ENCODE measurements around the gene PERM1.
"Not testable (repeated sequence)": the region's sequence is repeated elsewhere in the genome, so short reads cannot be mapped to it uniquely, and the experiment has no call there.

Gene PERM1, protein sequence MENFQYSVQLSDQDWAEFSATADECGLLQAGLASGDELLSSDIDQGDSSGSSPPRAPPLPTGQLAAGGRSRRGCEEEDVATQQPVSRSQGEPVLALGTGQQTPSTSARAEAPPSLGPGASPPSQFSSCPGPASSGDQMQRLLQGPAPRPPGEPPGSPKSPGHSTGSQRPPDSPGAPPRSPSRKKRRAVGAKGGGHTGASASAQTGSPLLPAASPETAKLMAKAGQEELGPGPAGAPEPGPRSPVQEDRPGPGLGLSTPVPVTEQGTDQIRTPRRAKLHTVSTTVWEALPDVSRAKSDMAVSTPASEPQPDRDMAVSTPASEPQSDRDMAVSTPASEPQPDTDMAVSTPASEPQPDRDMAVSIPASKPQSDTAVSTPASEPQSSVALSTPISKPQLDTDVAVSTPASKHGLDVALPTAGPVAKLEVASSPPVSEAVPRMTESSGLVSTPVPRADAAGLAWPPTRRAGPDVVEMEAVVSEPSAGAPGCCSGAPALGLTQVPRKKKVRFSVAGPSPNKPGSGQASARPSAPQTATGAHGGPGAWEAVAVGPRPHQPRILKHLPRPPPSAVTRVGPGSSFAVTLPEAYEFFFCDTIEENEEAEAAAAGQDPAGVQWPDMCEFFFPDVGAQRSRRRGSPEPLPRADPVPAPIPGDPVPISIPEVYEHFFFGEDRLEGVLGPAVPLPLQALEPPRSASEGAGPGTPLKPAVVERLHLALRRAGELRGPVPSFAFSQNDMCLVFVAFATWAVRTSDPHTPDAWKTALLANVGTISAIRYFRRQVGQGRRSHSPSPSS

DNA sequence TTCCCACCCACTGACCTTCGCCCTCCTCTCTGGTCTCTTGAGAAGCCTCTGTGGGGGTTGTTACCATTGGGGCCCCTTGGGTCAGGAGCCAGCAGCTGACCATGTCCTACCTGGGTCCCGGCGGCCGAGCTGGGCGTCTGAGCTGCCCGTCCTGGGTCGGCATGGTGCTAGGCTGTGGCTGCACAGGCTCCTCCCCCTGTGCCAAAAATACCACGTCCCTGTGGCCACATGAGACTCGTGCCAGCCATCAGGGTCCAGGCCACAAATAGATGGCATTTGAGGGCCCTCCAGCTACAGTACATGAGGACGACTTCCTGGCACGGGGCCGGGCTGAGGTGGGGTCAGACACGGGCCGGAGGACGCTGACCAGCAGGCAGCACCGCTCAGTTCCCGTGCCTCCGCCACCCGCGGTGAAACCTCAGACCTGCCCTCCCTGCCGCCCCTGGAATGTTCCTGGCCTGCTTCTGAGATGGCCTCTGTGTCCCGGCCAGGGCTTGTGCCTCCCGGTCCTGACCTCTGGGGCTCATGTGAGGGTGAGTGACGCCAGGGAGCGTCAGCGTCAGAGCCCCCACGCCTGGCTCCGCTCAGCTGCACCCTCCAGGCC lies at the start of gene PERM1:
Gene PERM1 (minus strand): TSS at position 139 of the 604 bp plus-strand sequence. CDS start 1,064 bp downstream, outside the sequence.
- FAIRE-seq, result no peak

DNA sequence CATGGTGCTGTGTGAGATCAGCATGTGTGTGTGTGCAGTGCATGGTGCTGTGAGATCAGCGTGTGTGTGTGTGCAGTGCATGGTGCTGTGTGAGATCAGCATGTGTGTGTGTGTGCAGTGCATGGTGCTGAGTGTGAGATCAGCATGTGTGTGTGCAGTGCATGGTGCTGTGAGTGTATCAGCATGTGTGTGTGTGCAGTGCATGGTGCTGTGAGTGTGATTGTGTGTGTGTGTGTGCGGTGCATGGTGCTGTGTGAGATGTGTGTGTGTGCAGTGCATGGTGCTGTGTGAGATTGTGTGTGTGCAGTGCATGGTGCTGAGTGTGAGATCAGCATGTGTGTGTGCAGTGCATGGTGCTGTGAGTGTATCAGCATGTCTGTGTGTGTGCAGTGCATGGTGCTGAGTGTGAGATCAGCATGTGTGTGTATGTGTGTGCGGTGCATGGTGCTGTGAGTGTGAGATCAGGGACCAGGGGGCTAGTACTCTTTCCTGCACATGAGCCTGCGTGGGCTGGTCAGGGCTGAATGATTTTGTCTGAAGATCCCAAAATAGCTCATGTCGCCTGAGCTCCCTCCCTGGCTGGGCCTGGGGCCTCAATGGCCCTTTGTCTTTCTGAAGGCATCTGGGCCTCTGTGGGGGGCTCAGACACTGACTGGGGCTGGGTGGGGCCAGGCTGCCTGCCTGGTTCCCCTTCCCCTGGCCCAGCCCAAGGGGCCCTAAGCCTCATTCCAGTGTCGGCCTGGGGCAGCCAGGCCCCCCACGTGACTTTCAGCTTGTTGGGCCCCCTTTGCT lies 49.2 kb upstream of the PERM1 start:
- not testable (repeated sequence) for FAIRE-seq

DNA sequence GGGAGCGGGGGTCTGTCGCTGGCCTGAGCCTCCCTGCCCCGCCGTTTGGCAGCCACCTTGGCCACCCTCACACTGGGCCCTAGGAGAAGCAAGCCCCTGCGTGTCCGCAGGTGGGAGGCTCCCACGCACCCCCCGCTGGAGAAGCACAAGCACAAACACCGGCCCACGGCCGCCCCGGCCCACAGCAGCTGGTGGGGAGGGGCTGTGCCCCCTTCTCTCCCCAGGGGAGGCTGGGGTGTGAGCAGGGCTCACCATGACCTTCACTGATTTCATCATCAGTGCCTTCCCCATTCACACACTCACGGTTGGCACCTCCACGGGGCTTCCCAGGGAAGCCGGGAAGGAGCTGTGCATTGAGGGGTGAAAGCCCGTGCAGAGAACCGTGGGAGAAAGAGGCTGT lies 45.9 kb upstream of the PERM1 start:
- FAIRE-seq, result no peak

DNA sequence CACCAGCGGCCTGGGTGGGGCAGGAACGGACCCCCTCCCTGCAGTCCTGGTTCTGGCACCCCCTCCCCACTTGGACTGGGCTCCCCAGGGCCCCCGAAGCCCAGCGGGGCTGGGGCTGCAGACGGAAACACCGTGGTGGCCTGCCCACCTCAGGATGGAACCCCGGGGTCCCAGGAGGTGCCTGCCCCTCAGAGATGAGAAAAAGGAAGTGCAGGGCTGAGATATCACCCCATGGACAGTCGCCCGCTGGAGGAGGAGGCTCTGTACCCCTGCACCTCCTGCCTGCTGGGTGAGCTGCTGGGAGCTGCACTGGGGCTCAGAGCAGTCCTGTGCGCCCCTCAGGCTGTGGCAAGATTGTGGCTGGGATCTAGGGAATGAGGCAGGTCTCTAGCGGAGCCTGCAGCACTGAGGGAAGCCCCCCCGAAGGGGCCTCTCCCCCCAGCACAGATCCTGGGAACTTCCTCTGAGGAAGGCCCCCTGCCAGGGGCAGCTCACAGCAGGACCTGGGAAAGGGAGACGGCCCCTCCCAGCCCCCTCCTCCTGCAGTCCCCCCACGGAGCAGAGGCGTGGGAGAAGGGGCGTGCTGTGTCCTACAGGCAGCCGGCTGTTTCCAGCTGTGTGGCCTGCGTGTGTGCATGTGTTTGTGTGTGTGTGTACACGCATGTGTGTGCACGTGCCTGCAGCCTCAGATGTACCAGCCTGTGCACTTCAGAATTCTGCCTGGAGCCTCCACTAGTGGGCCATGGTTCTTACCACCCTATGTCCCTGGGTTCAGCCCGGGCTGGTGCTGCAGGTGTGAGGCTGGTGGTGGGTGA lies 44.9 kb upstream of the PERM1 start:
- no peak for FAIRE-seq

DNA sequence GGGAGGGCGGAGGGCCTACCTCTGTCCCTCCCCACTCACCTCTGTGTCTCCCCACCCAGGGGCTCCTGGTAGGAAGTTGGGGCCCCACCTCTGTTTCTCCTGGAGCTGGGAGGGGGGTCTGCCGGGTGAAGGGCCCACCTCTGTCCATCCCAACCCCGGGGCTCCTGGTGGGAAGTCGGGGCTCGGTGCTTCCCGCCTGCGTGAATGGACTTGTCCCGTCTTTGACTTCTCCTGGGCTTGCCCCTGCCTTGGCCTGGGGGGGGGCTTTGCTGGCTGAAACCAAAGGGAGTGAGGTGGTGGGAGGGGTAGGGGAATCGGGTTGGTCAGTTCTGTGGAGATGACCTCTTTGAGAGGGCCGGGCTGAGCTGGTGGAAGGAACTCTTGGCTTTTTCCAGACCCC lies 43.8 kb upstream of the PERM1 start:
- no peak for FAIRE-seq

DNA sequence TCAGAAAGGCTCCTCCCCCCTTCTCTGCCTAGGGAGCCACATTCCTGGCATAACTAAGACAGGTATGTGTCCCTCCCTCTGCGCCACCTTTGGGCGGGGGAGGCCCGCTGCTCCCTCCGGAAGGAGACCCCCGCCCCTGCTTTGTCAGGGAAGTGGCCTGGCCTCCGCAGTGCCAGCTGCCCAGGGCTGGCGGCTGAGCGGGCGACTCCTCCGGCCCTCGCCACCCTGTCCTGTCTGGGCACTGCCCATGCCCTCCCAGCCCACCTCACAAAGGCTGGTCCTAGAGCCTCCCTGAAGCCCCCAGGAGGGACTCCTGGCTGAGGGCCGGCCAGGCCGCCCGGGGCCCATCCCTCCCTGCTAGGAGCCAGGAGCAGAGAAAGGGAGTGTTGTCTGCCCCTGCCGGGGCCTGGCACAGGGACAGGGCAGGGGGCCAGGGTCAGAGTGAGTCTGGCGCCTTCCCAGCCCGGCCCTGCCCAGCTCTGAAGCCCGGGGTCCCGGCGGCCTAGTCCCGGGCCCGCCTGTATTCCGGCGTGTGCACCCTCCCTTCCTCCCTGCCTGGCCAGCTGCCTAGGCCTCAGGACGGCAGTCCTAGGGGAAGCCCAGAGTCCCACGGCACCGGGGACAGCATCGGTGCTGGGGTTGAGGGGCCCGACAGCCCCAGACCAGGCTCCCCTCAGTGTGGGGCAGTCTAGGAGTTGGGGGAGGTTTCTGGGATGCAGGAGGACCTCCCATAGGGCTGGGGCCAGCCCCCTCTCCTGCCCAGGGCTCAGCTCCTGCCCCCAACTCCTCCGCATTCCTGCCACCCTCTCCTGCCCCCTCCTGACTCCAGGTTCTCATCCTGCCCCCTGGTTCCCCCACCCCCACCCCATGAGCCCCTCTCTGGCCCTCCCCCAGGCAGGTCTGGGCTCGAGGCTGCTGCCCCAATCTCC lies 43.1 kb upstream of the PERM1 start:
- FAIRE-seq, result no peak

DNA sequence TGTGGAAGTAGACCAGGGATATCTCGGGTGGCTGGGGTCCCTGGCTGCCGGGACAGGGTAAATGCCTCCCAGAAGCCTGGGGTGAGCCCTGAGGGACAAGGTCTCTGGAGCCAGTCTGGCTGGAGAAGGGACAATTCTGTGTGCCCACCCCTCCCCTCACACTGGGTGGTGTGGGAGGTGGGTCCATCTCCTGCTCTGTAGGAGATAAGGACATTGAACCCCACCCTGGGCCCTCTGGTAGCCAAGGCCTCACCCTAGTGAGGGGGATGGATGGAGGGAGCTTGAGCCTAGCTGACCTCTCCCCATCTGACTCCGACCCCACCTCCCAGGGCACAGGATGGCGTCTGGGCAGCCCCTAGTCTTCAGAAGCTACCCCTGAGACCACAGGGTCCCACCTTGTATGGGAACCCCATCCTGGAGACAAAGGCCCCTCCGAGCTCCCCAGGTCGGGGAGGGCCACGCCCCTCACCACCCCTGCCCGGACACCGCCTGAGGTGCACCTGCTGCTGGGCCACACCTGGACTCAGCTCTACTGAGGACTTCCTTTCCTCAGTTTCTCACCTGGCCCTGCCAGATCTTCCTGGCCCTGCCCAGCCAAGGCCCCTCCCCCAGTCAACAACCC lies 42.4 kb upstream of the PERM1 start:
- FAIRE-seq, result no peak

DNA sequence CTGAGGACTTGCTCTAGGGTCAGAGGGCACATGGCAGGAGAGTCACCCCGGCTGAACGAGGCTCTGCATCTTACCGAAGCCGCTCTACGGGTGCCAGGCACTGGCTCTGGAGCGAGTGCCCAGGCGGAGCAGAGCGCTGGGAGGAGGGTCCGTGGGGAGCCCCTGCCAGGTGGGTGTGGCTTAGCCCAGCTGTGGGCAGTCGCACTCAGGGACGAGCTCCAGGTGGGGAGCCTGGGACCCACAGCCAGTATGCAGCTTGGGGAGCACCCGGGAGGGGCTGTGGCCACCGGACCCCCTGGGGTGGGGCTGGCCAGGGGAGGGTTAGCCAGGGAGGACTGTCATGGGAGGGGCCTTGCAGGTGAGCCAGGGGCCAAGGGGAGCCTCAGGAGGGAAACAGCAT lies 41.8 kb upstream of the PERM1 start:
- FAIRE-seq, result no peak

DNA sequence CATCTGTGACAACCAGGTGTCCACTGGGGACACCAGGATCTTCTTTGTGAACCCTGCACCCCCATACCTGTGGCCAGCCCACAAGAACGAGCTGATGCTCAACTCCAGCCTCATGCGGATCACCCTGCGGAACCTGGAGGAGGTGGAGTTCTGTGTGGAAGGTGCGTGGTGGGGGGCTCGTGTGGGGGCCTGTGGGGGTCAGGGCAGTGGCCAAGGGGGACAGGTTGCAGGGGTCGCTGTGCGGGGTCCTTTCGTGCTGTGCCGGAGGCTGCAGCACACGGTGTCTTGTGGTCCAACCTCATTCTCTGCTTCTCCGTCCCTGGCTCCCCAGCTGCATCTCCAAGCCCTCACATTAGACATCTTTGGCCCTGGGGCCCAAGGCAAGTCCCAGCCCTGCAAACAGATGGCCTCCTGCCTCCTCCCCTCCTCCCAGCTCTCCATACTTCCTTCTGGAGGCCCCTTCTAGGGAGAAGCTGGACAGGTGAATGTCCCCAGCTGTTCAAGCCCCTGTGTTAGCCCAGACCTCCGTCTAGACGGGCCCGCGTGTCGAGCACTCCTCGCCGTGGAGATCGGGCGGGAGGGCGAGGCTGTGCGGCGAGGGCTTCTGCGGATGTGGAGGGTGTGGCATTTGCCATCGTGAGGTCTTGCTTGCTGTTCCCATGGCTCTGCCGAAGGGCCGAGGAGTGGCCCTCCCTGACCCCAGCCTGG lies 40.6 kb upstream of the PERM1 start:
- FAIRE-seq, result no peak

DNA sequence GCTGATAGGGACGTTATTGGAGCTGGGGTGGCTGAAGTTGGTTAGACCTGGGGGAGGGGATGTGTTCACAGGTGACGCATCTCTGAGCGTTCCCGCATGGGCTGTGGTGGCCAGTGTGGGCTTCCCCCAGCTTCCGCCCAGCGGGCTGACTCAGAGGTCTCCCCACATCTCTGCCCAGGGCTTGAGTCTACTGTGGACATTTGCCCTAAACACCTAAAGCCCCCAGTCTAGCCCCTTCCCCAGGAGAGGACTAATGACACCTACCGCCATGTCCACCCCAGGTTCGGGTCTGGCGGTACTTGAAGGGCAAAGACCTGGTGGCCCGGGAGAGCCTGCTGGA lies 40.0 kb upstream of the PERM1 start:
- FAIRE-seq, result no peak

DNA sequence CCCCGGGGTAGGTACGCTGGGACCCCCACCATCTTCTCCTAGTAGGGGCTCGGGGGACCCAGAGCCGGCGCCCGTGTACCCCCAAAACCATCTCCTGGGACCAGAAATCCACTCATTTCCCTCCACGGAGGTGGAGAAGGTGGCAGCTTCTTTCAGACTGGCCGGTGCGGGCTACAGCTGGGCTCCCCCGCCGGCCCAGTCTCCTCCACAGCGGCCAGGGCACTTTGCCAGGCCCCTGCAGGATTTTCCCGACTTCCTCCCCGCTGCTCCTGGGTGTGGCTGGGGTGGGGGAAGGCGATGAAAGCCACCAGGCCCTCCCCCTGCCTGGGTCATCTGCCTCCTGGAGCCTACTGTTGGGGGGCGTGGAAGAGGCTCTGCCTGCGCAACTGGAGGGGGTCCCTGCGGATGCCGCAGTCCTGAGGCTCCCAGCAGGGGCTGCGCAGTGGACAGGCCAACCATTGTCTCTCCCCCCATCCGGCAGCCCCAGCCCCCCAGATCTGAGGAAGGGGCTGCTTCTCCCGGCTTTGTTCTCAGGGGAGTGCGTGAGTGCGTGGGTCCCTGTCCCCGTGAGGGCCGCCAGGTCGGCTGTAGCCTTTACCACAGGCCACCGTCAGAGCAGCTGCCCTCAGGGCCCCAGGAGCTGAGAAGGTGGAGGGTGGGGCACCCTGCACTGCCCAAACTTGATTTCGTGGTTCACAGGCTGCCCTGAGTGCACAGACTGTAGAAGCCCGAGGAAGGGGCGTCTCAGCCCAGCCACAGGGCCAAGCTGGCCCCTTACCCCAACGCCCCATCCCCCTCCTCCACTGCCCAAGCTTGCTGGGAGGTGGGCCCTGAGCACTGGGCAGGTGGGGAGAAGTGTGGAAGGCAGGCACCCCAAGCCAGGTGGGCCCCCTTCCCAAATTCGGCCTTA lies 39.4 kb upstream of the PERM1 start:
- FAIRE-seq, result no peak

DNA sequence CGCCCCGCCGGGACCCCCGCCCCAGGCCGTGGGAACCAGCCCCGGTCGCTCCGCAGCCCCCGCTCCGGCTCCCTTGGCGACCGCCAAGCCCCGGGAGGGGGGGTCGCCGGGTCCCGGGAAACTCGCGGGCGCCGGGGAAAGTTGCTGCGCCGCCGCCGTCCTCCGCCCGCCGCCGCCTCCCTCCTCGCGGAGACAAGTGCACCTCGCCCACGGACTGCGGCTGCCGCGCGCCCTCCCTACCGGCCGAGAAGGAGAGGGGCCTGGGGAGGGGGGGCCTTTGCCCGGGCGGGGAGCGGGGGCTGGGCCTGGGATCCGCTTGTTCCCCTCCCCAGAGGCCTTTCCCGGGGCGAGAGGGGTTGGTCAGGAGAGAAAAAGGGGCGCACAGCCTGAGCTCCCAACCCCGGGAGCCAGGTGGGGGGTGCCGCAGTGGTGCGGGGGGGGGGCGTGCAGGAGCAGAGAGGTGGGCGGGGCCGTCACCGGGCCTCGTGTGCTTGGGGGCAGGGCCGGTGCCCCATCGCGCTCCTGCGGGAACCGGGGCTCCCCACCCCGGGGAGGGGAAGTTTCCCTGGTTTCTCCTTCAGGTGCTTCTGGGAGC lies 38.6 kb upstream of the PERM1 start:
- no peak for FAIRE-seq

DNA sequence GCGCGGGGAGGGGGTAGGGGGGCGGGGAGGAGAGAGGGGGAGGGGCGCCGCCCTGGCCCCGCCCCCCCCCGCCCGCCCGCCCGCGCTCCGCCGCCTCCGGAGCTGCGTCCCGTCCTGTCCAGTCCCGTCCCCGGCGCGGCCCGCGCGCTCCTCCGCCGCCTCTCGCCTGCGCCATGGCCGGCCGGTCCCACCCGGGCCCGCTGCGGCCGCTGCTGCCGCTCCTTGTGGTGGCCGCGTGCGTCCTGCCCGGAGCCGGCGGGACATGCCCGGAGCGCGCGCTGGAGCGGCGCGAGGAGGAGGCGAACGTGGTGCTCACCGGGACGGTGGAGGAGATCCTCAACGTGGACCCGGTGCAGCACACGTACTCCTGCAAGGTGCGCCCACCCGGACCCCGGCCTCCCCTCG lies 38.1 kb upstream of the PERM1 start, which contains the start of gene AGRN:
Gene AGRN (plus strand): TSS at position 121 of the 405 bp plus-strand sequence. CDS start 53 bp downstream, at position 174.
- no peak for FAIRE-seq

DNA sequence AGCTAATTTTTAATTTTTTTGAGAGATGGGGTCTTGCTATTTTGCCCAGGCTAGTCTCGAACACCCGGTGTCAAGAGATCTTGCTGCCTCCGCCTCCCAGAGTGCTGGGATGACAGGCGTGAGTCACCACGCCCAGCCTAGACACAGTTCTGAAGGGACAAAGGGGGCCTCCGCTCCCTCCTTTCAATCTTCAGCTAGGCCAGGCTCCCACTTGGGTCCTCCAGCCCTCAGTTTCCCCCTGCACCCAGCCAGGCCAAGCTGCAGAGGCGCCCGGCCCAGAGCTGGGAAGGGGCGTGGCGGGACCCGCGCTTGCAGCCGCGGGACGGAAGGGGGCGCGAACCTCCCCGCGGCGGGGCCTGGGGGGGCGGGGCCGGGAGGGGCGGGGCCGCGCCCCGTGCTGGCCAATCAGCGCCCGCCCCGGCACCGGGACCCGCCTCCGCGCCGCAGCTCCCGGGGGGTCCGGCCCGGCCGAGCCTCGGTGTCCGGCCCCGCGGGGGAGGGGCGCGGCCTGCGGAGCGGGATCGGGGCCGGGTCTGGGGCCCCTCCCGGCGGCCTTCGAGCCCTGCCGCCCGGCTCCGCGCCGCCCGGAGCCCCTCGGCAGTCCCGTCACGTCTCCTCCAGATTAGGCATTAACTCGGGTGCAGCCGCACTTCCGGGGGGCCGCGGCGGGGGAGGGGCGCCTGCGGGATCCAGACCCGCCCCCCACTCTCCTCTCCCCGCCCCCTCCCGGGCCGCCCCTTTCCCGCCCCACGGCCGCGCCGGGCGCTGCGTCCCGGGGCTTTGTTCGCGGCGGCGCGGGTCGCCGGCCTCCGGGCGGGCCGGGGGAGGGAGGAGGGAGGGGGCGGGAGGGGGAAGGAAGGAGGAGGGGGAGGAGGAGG lies 37.5 kb upstream of the PERM1 start:
- FAIRE-seq, result no peak

DNA sequence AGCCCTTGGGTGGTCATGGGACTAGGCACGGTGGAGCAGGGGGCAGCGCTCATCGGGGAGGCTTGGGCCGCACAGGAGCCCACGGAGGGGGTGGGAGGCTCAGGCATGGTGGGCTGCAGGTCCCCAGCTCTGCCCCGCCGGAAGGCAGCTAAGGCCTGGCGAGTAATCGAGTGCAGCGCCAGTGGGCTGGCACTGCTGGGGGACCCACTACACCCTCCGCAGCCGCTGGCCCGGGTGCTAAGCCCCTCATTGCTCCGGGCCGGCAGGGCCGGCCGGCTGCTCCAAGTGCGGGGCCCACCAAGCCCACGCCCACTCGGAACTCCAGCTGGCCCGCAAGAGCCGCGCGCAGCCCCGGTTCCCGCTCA lies 36.4 kb upstream of the PERM1 start:
- not testable (repeated sequence) for FAIRE-seq

DNA sequence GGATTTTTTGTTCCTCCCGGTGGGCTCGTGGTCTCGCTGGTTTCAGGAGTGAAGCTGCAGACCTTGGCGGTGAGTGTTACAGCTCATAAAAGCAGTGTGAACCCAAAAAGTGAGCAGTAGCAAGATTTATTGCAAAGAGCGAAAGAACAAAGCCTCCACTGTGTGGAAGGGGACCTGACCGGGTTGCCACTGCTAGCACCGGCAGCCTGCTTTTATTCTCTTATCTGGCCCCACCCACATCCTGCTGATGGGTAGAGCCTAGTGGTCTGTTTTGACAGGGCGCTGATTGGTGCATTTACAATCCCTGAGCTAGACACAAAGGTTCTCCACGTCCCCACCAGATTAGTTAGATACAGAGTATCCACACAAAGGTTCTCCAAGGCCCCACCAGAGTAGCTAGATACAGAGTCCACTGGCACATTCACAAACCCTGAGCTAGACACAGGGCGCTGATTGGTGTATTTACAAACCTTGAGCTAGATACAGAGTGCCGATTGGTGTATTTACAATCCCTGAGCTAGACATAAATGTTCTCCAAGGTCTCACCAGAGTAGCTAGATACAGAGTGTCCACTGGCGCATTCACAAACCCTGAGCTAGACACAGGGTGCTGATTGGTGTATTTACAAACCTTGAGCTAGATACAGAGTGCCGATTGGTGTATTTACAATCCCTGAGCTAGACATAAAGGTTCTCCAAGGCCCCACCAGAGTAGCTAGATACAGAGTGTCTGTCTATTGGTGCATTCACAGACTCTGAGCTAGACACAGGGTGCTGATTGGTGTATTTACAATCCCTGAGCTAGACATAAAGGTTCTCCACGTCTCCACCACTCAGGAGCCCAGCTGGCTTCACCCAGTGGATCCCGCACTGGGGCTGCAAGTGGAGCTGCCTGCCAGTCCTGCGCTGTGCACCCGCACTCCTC lies 35.8 kb upstream of the PERM1 start:
- not testable (repeated sequence) for FAIRE-seq
